Calu3 (cell line): ENCODE results near the gene ANKS1B. TPM values are rescaled to one million over a fixed set of nuclear protein-coding genes. Genes with fewer than 3 reads are reported as not detected.

Experiments
- BruUV-seq: library from RNA; stranded (reverse); fragments of 400-500 nt; replicated peaks from 2 replicates; lab custom pipeline; 2021; lab: Mats Ljungman, UMichigan
- CTCF ChIA-PET: fragments of 300-600 bp; sonication (Branson Sonifier 250); formaldehyde crosslinking; loops from one replicate; lab custom pipeline; 2022; ENCODE audit warnings: antibody characterized with exemption; lab: Charles Lee
- DNase-seq: peaks from one replicate; pipeline ENCODE4 v3.0.0; 2022
- H3K27ac Mint-ChIP-seq: one replicate; pipeline ENCODE4 v1.8.0; 2022; ENCODE audit warnings: mixed read lengths; ENCODE audit not compliant: unreplicated experiment
- H3K27me3 Mint-ChIP-seq: one replicate; pipeline ENCODE4 v1.8.0; 2022; ENCODE audit warnings: mixed read lengths; ENCODE audit not compliant: unreplicated experiment
- H3K36me3 Mint-ChIP-seq: one replicate; pipeline ENCODE4 v1.8.0; 2022; ENCODE audit warnings: mild to moderate bottlenecking, moderate library complexity, mixed read lengths; ENCODE audit not compliant: insufficient read depth, unreplicated experiment
- H3K4me1 Mint-ChIP-seq: one replicate; pipeline ENCODE4 v1.8.0; 2022; ENCODE audit warnings: mild to moderate bottlenecking, low read depth, mixed read lengths; ENCODE audit not compliant: unreplicated experiment
- H3K4me3 Mint-ChIP-seq: one replicate; pipeline ENCODE4 v1.8.0; 2022; ENCODE audit warnings: mild to moderate bottlenecking, low read depth, moderate library complexity, mixed read lengths; ENCODE audit not compliant: unreplicated experiment
- H3K9me3 Mint-ChIP-seq: one replicate; pipeline ENCODE4 v1.8.0; 2022; ENCODE audit warnings: low read depth, mixed read lengths; ENCODE audit not compliant: unreplicated experiment
- CTCF ChIP-seq: fragments of 200-600 bp; IDR thresholded peaks from one replicate; pipeline ENCODE4 v1.8.0; 2022; ENCODE audit warnings: antibody characterized with exemption; ENCODE audit not compliant: unreplicated experiment
- intact Hi-C: fragments of 100-400 bp; cut with micrococcal nuclease; formaldehyde crosslinking; loops from one replicate; pipeline ENCODE4 v1.10.0; 2022; ENCODE audit not compliant: unreplicated experiment
- total RNA-seq: library from RNA; stranded (reverse); gene quantifications from 2 replicates; pipeline ENCODE4 v1.2.3, GENCODE V29; 2022

ANKS1B gene
- total RNA-seq, 1 experiment from 2014 or later, result 1.7 TPM

- H3K4me3 Mint-ChIP-seq, result no peak overlapping the region
- DNase-seq, result no peak
- no peak for TF ChIP-seq CTCF
- intact Hi-C loops, result loop anchor here (5.0 kb wide), 1 partner anchor 116 kb away; no protein-coding TSS in a partner anchor
- no peak overlapping the region for H3K27ac Mint-ChIP-seq
- CTCF ChIA-PET, result no interaction called here
- no peaks in the 10 kb centered on the region for H3K9me3 Mint-ChIP-seq
- H3K27me3 Mint-ChIP-seq, result no peaks in the 10 kb centered on the region
- BruUV-seq, result no TSS peak
- peaks cover 25% of the 10 kb centered on the region for H3K4me1 Mint-ChIP-seq
- H3K36me3 Mint-ChIP-seq, result no peaks in the 10 kb centered on the region
These were observed 826.8 kb downstream of the ANKS1B start for GRCh38 chr12:99157946-99158345.

GRCh38 chr12:99154983-99155336 lies 829.8 kb downstream of the ANKS1B start:
- Mint-ChIP-seq H3K4me1 (peaks cover 25% of the 10 kb centered on the region), H3K9me3 (no peaks in the 10 kb centered on the region), H3K27me3 (no peaks in the 10 kb centered on the region), H3K36me3 (no peaks in the 10 kb centered on the region), H3K27ac (no peak overlapping the region), H3K4me3 (no peak overlapping the region)
- DNase-seq, result no peak
- BruUV-seq, result no TSS peak
- intact Hi-C loops, result loop anchor here (5.0 kb wide), 1 partner anchor 113 kb away; no protein-coding TSS in a partner anchor
- CTCF ChIA-PET, result no interaction called here
- no peak for TF ChIP-seq CTCF

- BruUV-seq, result no TSS peak
- no peak for DNase-seq
- Mint-ChIP-seq H3K27me3 (no peaks in the 10 kb centered on the region), H3K4me3 (no peak overlapping the region), H3K4me1 (peaks cover 25% of the 10 kb centered on the region), H3K27ac (no peak overlapping the region), H3K36me3 (no peaks in the 10 kb centered on the region), H3K9me3 (no peaks in the 10 kb centered on the region)
- CTCF ChIA-PET, result no interaction called here
- intact Hi-C loops, result no loop called here
- TF ChIP-seq CTCF, result no peak
These were observed 830.3 kb downstream of the ANKS1B start for GRCh38 chr12:99154216-99154982.

GRCh38 chr12:99153293-99153692 lies 831.4 kb downstream of the ANKS1B start:
- no peaks in the 10 kb centered on the region for H3K27me3 Mint-ChIP-seq
- CTCF ChIA-PET, result no interaction called here
- intact Hi-C loops, result no loop called here
- no peaks in the 10 kb centered on the region for H3K36me3 Mint-ChIP-seq
- H3K4me3 Mint-ChIP-seq, result no peak overlapping the region
- H3K9me3 Mint-ChIP-seq, result no peaks in the 10 kb centered on the region
- BruUV-seq, result no TSS peak
- TF ChIP-seq CTCF, result no peak
- H3K27ac Mint-ChIP-seq, result no peak overlapping the region
- peaks cover 25% of the 10 kb centered on the region for H3K4me1 Mint-ChIP-seq
- no peak for DNase-seq
